Common myeloid progenitor, CD34-positive (primary cell): ENCODE measurements around the gene CCDC18. TPM values are rescaled to one million over a fixed set of nuclear protein-coding genes. Genes with fewer than 3 reads are reported as not detected.

Source experiments
- CTCF ChIA-PET: fragments of 350-600 bp; sonication (Branson Sonifier 250); formaldehyde crosslinking; loops from one replicate; lab custom pipeline; 2021; ENCODE audit warnings: antibody characterized with exemption; lab: Charles Lee
- POLR2A ChIA-PET: fragments of 350-600 bp; sonication (Branson Sonifier 250); formaldehyde crosslinking; loops from one replicate; lab custom pipeline; 2021; ENCODE audit warnings: antibody characterized with exemption; lab: Charles Lee
- DNase-seq, 3 donors: peaks; one replicate each; pipeline versions ENCODE4 v3.0.0 to v3.0.0-alpha.2; 2013
- H3K27ac ChIP-seq, 2 experiments: 1 replicate in 1 of 2; 2 replicates in 1 of 2; pipeline ENCODE4 v1.7.0; 2013; ENCODE audit warnings: inconsistent platforms in 2 of 2, low read length in 2 of 2, mild to moderate bottlenecking in 2 of 2, low read depth in 1 of 2, moderate library complexity in 1 of 2; ENCODE audit not compliant: severe bottlenecking in 2 of 2, insufficient read depth in 1 of 2, poor library complexity in 1 of 2
- H3K27me3 ChIP-seq, 5 experiments: replicated peaks in 2 of 5; 1 replicate in 3 of 5; 2 replicates in 2 of 5; pipeline versions ENCODE4 v1.6.1 to v1.7.0; 2013; ENCODE audit warnings: low read length in 4 of 5, mild to moderate bottlenecking in 2 of 5, moderate library complexity in 2 of 5, inconsistent platforms in 1 of 5; ENCODE audit not compliant: insufficient read depth in 5 of 5, control insufficient read depth in 4 of 5
- H3K36me3 ChIP-seq, 4 experiments: 1 replicate in 2 of 4; 2 replicates in 2 of 4; pipeline versions ENCODE4 v1.6.1 to v1.7.0; 2013; ENCODE audit warnings: low read length in 3 of 4, control low read depth in 1 of 4, mild to moderate bottlenecking in 1 of 4; ENCODE audit not compliant: control insufficient read depth in 4 of 4, insufficient read depth in 4 of 4
- H3K4me1 ChIP-seq, 4 experiments: 1 replicate in 3 of 4; 2 replicates in 1 of 4; pipeline versions ENCODE4 v1.6.1 to v1.7.1; 2013; ENCODE audit warnings: low read length in 3 of 4, mild to moderate bottlenecking in 3 of 4, control low read depth in 1 of 4, inconsistent platforms in 1 of 4, moderate library complexity in 1 of 4; ENCODE audit not compliant: control insufficient read depth in 4 of 4, insufficient read depth in 4 of 4; ENCODE audit errors: control extremely low read depth in 1 of 4
- H3K4me3 ChIP-seq, 7 experiments: 1 replicate in 4 of 7; 2 replicates in 3 of 7; pipeline versions ENCODE4 v1.5.1 to v1.7.0; 2013; ENCODE audit warnings: mild to moderate bottlenecking in 7 of 7, low read length in 6 of 7, moderate library complexity in 6 of 7, inconsistent platforms in 2 of 7, low read depth in 2 of 7, control low read depth in 1 of 7; ENCODE audit not compliant: insufficient read depth in 4 of 7, control insufficient read depth in 1 of 7; ENCODE audit errors: extremely low read depth in 1 of 7
- H3K9me3 ChIP-seq, 5 experiments: 1 replicate in 4 of 5; 2 replicates in 1 of 5; pipeline versions ENCODE4 v1.6.1 to v1.7.1; 2013; ENCODE audit warnings: low read length in 4 of 5, mild to moderate bottlenecking in 2 of 5, inconsistent platforms in 1 of 5, low read depth in 1 of 5, moderate library complexity in 1 of 5; ENCODE audit not compliant: control insufficient read depth in 4 of 5, insufficient read depth in 2 of 5; ENCODE audit errors: control extremely low read depth in 1 of 5
- WGBS: methylation state at CpG from one replicate; pipeline ENCODE4 v1.1.5; 2013; ENCODE audit not compliant: insufficient coverage; 5-methylcytosine and 5-hydroxymethylcytosine counted together
- polyA plus RNA-seq: library from polyadenylated mRNA; unstranded; fragments of 120-200 nt; gene quantifications from one replicate; pipeline ENCODE4 v1.2.1, GENCODE V29; 2013

Gene CCDC18
- polyA plus RNA-seq: 17.0 TPM

- H3K27me3 ChIP-seq: no peaks in the 10 kb centered on the region
- H3K27ac ChIP-seq: peak within 1 kb of the TSS; percentile 92 to 98
- DNase-seq: peak; percentile 85 to 93 (median 92)
- H3K9me3 ChIP-seq: no peaks in the 10 kb centered on the region
- peaks cover 14 to 66% (median 41%) of the 10 kb centered on the region in 4 experiments for H3K4me1 ChIP-seq
- peaks cover 2 to 3% (median 3%) of the 10 kb centered on the region in 4 experiments for H3K36me3 ChIP-seq
- ChIA-PET CTCF (interaction anchor here (1.2 kb wide), 1 partner anchor 11 kb away, joined by 3 read pairs; no protein-coding TSS in a partner anchor), POLR2A (interaction anchor here (0.6 to 0.8 kb wide), 3 partner anchors 154 to 1658 kb away, joined by 3 to 4 read pairs (median 3); no protein-coding TSS in a partner anchor)
- WGBS: 0% methylated on average over 25 of the region's 43 CpGs
- peak within 1 kb of the TSS; percentile 75 to 98 (median 91) for H3K4me3 ChIP-seq
Observed at GRCh38 chr1:93180723-93181613, at the start of gene CCDC18. TSS of gene CCDC18 (plus strand) at chr1:93180724. CDS start at chr1:93183362, 2,638 bp downstream.

GRCh38 chr1:93132638-93133037 lies 47.9 kb upstream of the CCDC18 start:
- no peaks in the 10 kb centered on the region for H3K4me1 ChIP-seq
- ChIA-PET POLR2A (no interaction called here), CTCF (interaction anchor here (0.5 to 1.3 kb wide), 2 partner anchors 9 to 171 kb away, joined by 3 read pairs; no protein-coding TSS in a partner anchor)
- no peaks in the 10 kb centered on the region for H3K27me3 ChIP-seq
- peak overlapping the region in 1 of 2 experiments; percentile 0 for H3K27ac ChIP-seq
- peaks cover 29 to 94% (median 57%) of the 10 kb centered on the region in 4 experiments for H3K36me3 ChIP-seq
- no peak for DNase-seq
- no peak overlapping the region for H3K4me3 ChIP-seq
- no peaks in the 10 kb centered on the region for H3K9me3 ChIP-seq

- Histone ChIP-seq H3K27ac (no peak overlapping the region), H3K36me3 (peaks cover 20 to 89% (median 52%) of the 10 kb centered on the region in 4 experiments), H3K4me1 (no peaks in the 10 kb centered on the region), H3K4me3 (no peak overlapping the region), H3K27me3 (no peaks in the 10 kb centered on the region), H3K9me3 (no peaks in the 10 kb centered on the region)
- WGBS: 93% methylated on average over 2 of the region's 5 CpGs
- ChIA-PET POLR2A (no interaction called here), CTCF (interaction anchor here (0.8 to 1.6 kb wide), 4 partner anchors 16 to 168 kb away, joined by 3 to 4 read pairs (median 3); no protein-coding TSS in a partner anchor)
- DNase-seq: no peak
Observed at GRCh38 chr1:93136445-93136844, 44.1 kb upstream of the CCDC18 start.

- WGBS: no CpG with 5 or more reads among the region's 3 CpGs
- H3K27me3 ChIP-seq: no peaks in the 10 kb centered on the region
- H3K27ac ChIP-seq: no peak overlapping the region
- no peaks in the 10 kb centered on the region for H3K4me1 ChIP-seq
- H3K9me3 ChIP-seq: no peaks in the 10 kb centered on the region
- ChIA-PET CTCF (no interaction called here), POLR2A (no interaction called here)
- H3K36me3 ChIP-seq: peaks cover 19 to 83% (median 48%) of the 10 kb centered on the region in 4 experiments
- no peak for DNase-seq
- H3K4me3 ChIP-seq: no peak overlapping the region
Observed at GRCh38 chr1:93137604-93138292, 42.8 kb upstream of the CCDC18 start.

- Histone ChIP-seq H3K36me3 (peaks cover 16 to 60% (median 37%) of the 10 kb centered on the region in 4 experiments), H3K27me3 (no peaks in the 10 kb centered on the region), H3K4me3 (no peak overlapping the region), H3K9me3 (no peaks in the 10 kb centered on the region), H3K4me1 (no peaks in the 10 kb centered on the region), H3K27ac (peak overlapping the region in 1 of 2 experiments; percentile 20)
- CTCF ChIA-PET: interaction anchor here (1.9 to 2.2 kb wide), 2 partner anchors 13 to 60 kb away, joined by 4 to 5 read pairs; no protein-coding TSS in a partner anchor
- WGBS: no CpG with 5 or more reads among the region's 1 CpG
- DNase-seq: no peak
- POLR2A ChIA-PET: no interaction called here
Observed at GRCh38 chr1:93140106-93140505, 40.4 kb upstream of the CCDC18 start.

GRCh38 chr1:93142161-93142560 lies 38.4 kb upstream of the CCDC18 start:
- CTCF ChIA-PET: interaction anchor here (1.7 kb wide), 1 partner anchor 28 kb away, joined by 3 read pairs; no protein-coding TSS in a partner anchor
- 86% methylated on average over 1 of the region's 2 CpGs for WGBS

More at GRCh38 chr1:93142161-93142560, 38.4 kb upstream of the CCDC18 start:
- no peak overlapping the region for H3K27ac ChIP-seq
- POLR2A ChIA-PET: no interaction called here
- peaks cover 10 to 40% (median 25%) of the 10 kb centered on the region in 4 experiments for H3K36me3 ChIP-seq
- no peak for DNase-seq
- no peaks in the 10 kb centered on the region for H3K27me3 ChIP-seq
- H3K9me3 ChIP-seq: no peaks in the 10 kb centered on the region
- H3K4me1 ChIP-seq: no peaks in the 10 kb centered on the region
- H3K4me3 ChIP-seq: no peak overlapping the region
